Esophagus muscularis mucosa (tissue), 4 donors: ENCODE results near the gene CYP2S1. TPM values are rescaled to one million over a fixed set of nuclear protein-coding genes. Genes with fewer than 3 reads are reported as not detected.

Experiments used
- DNase-seq: peaks from one replicate; pipeline ENCODE4 v3.0.0-alpha.2; 2017; ENCODE audit errors: extremely low spot score
- H3K27ac ChIP-seq, 4 donors: fragments of 200-600 bp; sonication (generic); replicated peaks in 1 of 4; 1 replicate in 3 of 4; 2 replicates in 1 of 4; pipeline ENCODE4 v1.5.1; 2016 to 2019; ENCODE audit warnings: mild to moderate bottlenecking in 1 of 4
- H3K27me3 ChIP-seq, 4 donors: fragments of 200-600 bp; sonication (generic); one replicate each; pipeline versions ENCODE4 v1.5.1 to v1.6.0; 2016 to 2019
- H3K36me3 ChIP-seq, 4 donors: fragments of 200-600 bp; sonication (generic); one replicate each; pipeline ENCODE4 v1.5.1; 2016 to 2019
- H3K4me1 ChIP-seq, 4 donors: fragments of 200-600 bp; sonication (generic); one replicate each; pipeline ENCODE4 v1.5.1; 2016 to 2019
- H3K4me3 ChIP-seq, 4 donors: fragments of 200-600 bp; sonication (generic); 1 replicate in 2 of 4; 2 replicates in 2 of 4; pipeline ENCODE4 v1.5.1; 2016 to 2019; ENCODE audit warnings: mild to moderate bottlenecking in 4 of 4, moderate library complexity in 1 of 4
- H3K9me3 ChIP-seq, 4 donors: fragments of 200-600 bp; sonication (generic); 1 replicate in 3 of 4; 2 replicates in 1 of 4; pipeline ENCODE4 v1.5.1; 2016 to 2019
- EP300 ChIP-seq: sonication (generic); formaldehyde crosslinking; IDR thresholded peaks from one replicate; pipeline ENCODE4 v1.6.1; 2017; ENCODE audit warnings: antibody characterized with exemption
- POLR2A ChIP-seq: fragments of 450-650 bp; IDR thresholded peaks from one replicate; pipeline ENCODE4 v1.6.1; 2017; ENCODE audit warnings: antibody characterized with exemption, moderate library complexity, mild to moderate bottlenecking, low read depth
- POLR2AphosphoS5 ChIP-seq, 2 donors: sonication (generic); formaldehyde crosslinking; IDR thresholded peaks; one replicate each; pipeline ENCODE4 v1.6.1; 2017; ENCODE audit warnings: antibody characterized with exemption in 2 of 2
- WGBS: methylation state at CpG from one replicate; pipeline ENCODE4 v1.1.5; 2018; 5-methylcytosine and 5-hydroxymethylcytosine counted together
- intact Hi-C: fragments of 100-400 bp; cut with DNase I; formaldehyde crosslinking; loops from one replicate; pipeline ENCODE4 v1.15.1; 2023
- total RNA-seq, 4 donors: library from RNA; depleted of rRNA; stranded (reverse); fragments of >200 nt; gene quantifications; one replicate each; pipeline versions ENCODE4 v1.1.0 to v1.2.1, GENCODE V29; 2016
- TF ChIP-seq, protein P1 (sequence below), 3 experiments: fragments of 200-600 bp in 2 of 3; fragments of 450-650 bp in 1 of 3; sonication (generic) in 2 of 3; IDR thresholded peaks; one replicate each; pipeline ENCODE4 v1.5.1; 2017 to 2019; ENCODE audit warnings: antibody characterized with exemption in 3 of 3, mild to moderate bottlenecking in 2 of 3, moderate library complexity in 1 of 3

Gene CYP2S1
- total RNA-seq, 4 donors from 2014 or later: 1.7 to 3.0 (median 2.3) TPM

DNA sequence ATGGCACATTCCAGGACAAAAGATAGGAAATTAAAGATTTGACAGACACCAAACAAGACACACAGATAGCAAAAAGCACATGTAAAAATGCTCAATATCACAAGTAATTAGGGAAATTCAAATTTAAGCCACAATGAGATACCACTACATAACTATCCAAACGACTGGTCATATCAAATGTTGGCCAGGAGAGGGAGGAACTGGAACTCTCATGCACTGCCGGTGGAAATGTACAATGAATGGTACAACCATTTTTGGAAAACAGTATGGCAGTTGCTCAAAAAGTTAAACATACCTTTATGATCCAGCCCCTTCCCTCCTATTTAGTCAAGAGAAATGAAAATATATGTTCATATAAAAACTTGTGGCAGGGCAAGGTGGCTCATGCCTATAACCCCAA, 36.8 kb upstream of the CYP2S1 start:
- TF ChIP-seq POLR2A (no peak), POLR2AphosphoS5 (IDR thresholded peaks at IDR 0.05) (no peak), EP300 (no peak)
- TF ChIP-seq, protein P1, sequence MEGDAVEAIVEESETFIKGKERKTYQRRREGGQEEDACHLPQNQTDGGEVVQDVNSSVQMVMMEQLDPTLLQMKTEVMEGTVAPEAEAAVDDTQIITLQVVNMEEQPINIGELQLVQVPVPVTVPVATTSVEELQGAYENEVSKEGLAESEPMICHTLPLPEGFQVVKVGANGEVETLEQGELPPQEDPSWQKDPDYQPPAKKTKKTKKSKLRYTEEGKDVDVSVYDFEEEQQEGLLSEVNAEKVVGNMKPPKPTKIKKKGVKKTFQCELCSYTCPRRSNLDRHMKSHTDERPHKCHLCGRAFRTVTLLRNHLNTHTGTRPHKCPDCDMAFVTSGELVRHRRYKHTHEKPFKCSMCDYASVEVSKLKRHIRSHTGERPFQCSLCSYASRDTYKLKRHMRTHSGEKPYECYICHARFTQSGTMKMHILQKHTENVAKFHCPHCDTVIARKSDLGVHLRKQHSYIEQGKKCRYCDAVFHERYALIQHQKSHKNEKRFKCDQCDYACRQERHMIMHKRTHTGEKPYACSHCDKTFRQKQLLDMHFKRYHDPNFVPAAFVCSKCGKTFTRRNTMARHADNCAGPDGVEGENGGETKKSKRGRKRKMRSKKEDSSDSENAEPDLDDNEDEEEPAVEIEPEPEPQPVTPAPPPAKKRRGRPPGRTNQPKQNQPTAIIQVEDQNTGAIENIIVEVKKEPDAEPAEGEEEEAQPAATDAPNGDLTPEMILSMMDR (IDR thresholded peaks at IDR 0.05): no peak
- Histone ChIP-seq H3K36me3 (no peaks in the 10 kb centered on the region), H3K27ac (no peak overlapping the region), H3K4me1 (no peaks in the 10 kb centered on the region), H3K27me3 (no peaks in the 10 kb centered on the region), H3K4me3 (no peak overlapping the region), H3K9me3 (peaks cover 0 to 6% (median 2%) of the 10 kb centered on the region in 4 donors)
- 83% methylated on average over 2 of the region's 2 CpGs for WGBS
- DNase-seq: no peak
- intact Hi-C loops: no loop called here

DNA sequence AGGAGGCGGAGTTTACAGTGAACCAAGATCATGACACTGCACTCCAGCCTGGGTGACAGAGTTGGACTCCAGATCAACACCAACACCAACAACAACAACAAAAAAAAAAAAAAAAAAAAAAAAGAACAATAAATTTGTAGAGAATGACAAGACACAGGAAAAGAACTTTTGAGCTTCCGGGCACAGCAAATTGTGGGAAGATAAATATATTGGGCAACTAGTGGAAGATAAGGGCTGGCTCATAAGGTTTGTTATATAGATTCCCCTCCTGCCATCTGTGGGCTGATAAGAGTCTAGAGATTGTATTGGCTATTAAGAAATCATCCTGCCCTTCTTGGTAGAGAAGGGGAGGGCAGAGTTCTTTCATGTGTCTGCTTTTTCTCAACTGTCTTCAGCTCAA, 33.1 kb upstream of the CYP2S1 start:
- Histone ChIP-seq H3K4me3 (no peak overlapping the region), H3K27ac (no peak overlapping the region), H3K9me3 (peaks cover 0 to 6% (median 2%) of the 10 kb centered on the region in 4 donors), H3K27me3 (no peaks in the 10 kb centered on the region), H3K4me1 (no peaks in the 10 kb centered on the region), H3K36me3 (no peaks in the 10 kb centered on the region)
- TF ChIP-seq POLR2AphosphoS5 (IDR thresholded peaks at IDR 0.05) (no peak), EP300 (no peak), POLR2A (no peak)
- TF ChIP-seq, protein P1 (IDR thresholded peaks at IDR 0.05): no peak
- intact Hi-C loops: no loop called here
- WGBS: 83% methylated on average over 2 of the region's 2 CpGs
- no peak for DNase-seq

DNA sequence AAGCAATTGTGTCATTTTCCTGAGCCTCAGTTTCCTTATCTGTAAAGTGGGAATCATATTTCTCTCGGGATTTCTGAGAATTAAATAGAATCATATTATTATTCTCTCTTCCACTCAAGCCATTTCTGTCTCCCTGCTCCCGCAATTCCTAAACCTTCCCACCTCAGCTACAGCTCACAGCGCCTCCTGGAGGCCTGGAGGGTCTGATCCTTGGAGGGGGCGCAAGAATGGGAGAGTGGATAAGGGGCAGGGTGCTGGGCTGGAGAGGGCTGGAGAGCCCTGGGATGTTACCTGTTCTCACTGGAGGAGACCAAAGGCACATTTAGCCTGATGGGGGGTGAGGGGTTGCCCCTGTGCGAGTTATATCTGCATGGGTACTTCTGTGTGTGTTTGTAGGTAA, 31.1 kb upstream of the CYP2S1 start:
- H3K27ac ChIP-seq: no peak overlapping the region
- H3K27me3 ChIP-seq: no peaks in the 10 kb centered on the region
- TF ChIP-seq, protein P1 (IDR thresholded peaks at IDR 0.05): no peak
- no peak for TF ChIP-seq POLR2AphosphoS5 (IDR thresholded peaks at IDR 0.05)
- no peak for TF ChIP-seq EP300
- no peak for TF ChIP-seq POLR2A
- H3K4me1 ChIP-seq: no peaks in the 10 kb centered on the region
- no peaks in the 10 kb centered on the region for H3K36me3 ChIP-seq
- H3K4me3 ChIP-seq: no peak overlapping the region
- DNase-seq: no peak
- no peaks in the 10 kb centered on the region for H3K9me3 ChIP-seq
- 92% methylated on average over 5 of the region's 5 CpGs for WGBS
- intact Hi-C loops: no loop called here

DNA sequence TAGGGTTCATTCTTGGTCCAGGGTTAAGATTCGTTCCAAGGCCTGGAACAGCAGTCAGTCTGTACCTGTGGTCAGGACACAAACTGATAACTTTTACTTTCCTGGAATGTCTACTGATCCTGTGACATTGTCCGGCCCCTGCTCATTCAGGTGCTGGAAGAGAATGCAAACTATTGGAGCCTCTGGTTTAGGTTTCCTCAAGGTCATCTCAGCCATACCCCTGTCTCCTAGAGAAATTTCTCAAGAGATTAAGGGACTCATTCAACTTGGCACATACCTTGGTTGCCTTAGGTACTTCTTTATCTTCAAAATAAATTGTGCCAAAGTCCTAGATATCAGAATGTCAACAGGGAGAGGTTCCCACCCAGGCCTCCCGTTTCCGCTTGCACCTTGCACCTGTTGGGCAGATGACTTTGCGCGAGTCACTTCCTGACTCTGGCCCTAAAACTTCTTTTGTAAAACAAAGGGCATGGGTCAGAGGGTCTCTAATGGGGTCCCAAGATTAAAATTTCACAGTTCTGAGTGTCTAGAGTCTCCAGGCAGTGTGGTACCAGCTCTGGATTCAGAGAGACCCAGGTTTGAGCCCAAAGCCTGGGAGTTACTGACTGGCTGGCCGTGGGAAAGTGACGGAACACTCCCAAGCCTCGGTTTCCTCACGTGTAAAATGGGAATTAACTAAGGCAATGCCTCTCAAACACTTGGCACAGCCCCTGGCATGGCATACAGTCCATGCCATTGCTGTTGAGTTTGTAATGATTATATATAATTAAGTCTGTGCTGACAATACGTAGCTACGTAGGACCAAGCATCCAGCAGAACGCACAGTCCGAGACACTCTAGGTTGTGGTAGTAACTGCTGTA, 25.8 kb upstream of the CYP2S1 start:
- TF ChIP-seq EP300 (no peak), POLR2A (no peak), POLR2AphosphoS5 (IDR thresholded peaks at IDR 0.05) (no peak)
- TF ChIP-seq, protein P1 (IDR thresholded peaks at IDR 0.05): no peak
- intact Hi-C loops: no loop called here
- H3K9me3 ChIP-seq: no peaks in the 10 kb centered on the region
- no peak overlapping the region for H3K4me3 ChIP-seq
- no peaks in the 10 kb centered on the region for H3K36me3 ChIP-seq
- no peak for DNase-seq
- H3K27me3 ChIP-seq: peaks cover 0 to 5% (median 0%) of the 10 kb centered on the region in 4 donors
- 90% methylated on average over 14 of the region's 14 CpGs for WGBS
- no peak overlapping the region for H3K27ac ChIP-seq
- H3K4me1 ChIP-seq: no peaks in the 10 kb centered on the region
